SJCRH30 (cell line): ENCODE measurements around the gene TMEFF2. TPM values are rescaled to one million over a fixed set of nuclear protein-coding genes. Genes with fewer than 3 reads are reported as not detected.
A peak's percentile ranks its signal among the peaks of the same experiment; 100 is the strongest.

Experiments used
- DNase-seq, 2 experiments: peaks; one replicate each; pipeline ENCODE4 v3.0.0-alpha.2; 2015 to 2020
- H3K27ac ChIP-seq: fragments of 250-450 bp; sonication (Bioruptor Pico); 2 replicates; pipeline ENCODE4 v1.5.1; 2020; ENCODE audit warnings: mild to moderate bottlenecking, moderate library complexity
- H3K27me3 ChIP-seq: fragments of 250-450 bp; sonication (Bioruptor Pico); 2 replicates; pipeline ENCODE4 v1.5.1; 2020; ENCODE audit warnings: mild to moderate bottlenecking, moderate library complexity
- H3K36me3 ChIP-seq: fragments of 250-450 bp; sonication (Bioruptor Pico); 2 replicates; pipeline ENCODE4 v1.5.1; 2020; ENCODE audit warnings: mild to moderate bottlenecking, moderate library complexity
- H3K4me1 ChIP-seq: fragments of 250-450 bp; sonication (Bioruptor Pico); 2 replicates; pipeline ENCODE4 v1.5.1; 2020; ENCODE audit warnings: mild to moderate bottlenecking, moderate library complexity
- H3K4me3 ChIP-seq: fragments of 250-450 bp; sonication (Bioruptor Pico); 2 replicates; pipeline ENCODE4 v1.5.1; 2020; ENCODE audit warnings: mild to moderate bottlenecking, moderate library complexity
- H3K9me3 ChIP-seq: fragments of 250-450 bp; sonication (Bioruptor Pico); replicated peaks from 2 replicates; pipeline ENCODE4 v1.5.1; 2020; ENCODE audit warnings: mild to moderate bottlenecking, moderate library complexity
- total RNA-seq: library from RNA; depleted of rRNA; stranded (reverse); fragments of >200 nt; shearing (Covaris generic); gene quantifications from 2 replicates; pipeline ENCODE4 v1.2.3, GENCODE V29; 2014

TMEFF2 gene
- total RNA-seq, 1 experiment from 2014 or later = 7.0 TPM

DNA sequence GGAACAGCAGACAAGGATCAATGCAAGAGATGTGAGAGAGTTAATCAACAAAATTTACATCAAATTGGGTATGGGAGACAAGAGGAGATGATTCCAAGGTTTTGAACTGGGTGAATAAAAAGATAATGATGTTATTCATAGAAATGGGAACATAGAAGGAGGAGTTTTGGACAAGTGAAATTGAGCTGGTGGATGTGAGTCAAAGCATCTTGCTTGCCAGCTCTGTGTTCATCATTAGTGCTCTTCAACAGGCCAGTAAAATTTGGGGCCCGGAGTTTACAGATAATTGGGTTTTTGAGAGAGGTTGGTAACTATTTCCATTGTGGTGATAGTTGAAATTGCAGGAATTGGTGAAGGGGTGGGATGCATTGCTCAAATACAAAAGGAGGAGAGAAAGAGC, 277.9 kb downstream of the TMEFF2 start:
- DNase-seq = no peak
- H3K4me3 ChIP-seq = no peak overlapping the region
- H3K9me3 ChIP-seq = no peaks in the 10 kb centered on the region
- H3K27ac ChIP-seq = no peak overlapping the region
- no peaks in the 10 kb centered on the region for H3K4me1 ChIP-seq
- no peaks in the 10 kb centered on the region for H3K27me3 ChIP-seq
- H3K36me3 ChIP-seq = no peaks in the 10 kb centered on the region

DNA sequence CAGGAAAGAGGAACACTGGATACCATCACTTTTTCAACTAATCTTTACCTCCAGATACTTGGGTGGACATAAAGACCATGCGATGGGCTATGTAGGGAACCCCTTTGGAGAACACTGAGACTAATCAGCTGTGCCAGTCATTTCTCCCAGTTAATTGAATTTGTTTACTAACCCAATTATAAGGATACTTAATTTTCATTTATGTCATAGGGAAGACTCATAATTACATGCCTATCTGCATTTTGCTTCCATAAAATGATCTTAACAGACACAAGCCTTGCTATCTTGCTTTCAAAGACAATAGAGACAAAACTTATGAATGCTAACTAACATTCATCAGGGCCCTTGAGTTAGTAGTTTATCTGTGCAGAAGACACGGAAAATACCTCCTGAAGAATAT, 279.0 kb downstream of the TMEFF2 start:
- Histone ChIP-seq H3K27me3 (no peaks in the 10 kb centered on the region), H3K4me3 (no peak overlapping the region), H3K9me3 (no peaks in the 10 kb centered on the region), H3K4me1 (no peaks in the 10 kb centered on the region), H3K27ac (no peak overlapping the region), H3K36me3 (no peaks in the 10 kb centered on the region)
- DNase-seq = no peak

DNA sequence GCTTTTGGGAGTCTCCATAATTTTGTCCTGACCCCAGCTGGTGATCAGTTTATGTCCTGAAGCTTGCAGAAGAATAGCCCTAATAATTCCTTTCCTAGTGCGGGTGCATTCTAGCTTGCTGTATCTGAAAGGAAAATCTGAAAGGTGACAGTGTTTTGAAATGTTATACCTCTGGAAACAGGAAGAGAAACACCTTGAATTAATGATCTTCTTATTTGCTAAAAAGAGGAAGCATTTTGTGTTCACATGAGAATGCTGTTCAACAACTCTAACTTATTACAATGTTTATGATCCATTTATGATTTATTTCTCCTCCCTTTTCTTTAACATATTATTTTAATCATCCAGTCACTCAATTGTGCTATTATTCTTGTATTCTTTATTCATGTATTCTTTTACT, 280.9 kb downstream of the TMEFF2 start:
- no peaks in the 10 kb centered on the region for H3K4me1 ChIP-seq

DNA sequence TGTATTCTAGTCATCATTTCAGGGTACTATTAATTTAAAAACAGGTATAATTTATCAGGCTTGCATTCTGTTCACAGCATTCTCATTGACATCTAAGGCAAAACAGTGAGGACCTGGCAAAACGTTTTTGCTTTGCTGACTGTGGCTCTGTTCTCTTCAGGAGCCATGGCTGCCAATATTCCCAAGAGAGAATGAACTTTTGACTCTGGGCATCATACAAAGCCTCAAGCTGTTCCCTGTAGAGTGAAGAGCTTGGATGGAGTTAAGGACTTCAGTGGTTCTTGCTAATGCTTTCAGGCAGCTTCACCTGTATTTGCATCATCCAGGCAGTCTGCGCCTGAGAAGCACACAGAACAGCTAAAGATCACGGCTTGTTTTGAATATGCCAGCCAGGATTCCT, 282.0 kb downstream of the TMEFF2 start:
- no peaks in the 10 kb centered on the region for H3K36me3 ChIP-seq
- no peak for DNase-seq
- H3K4me1 ChIP-seq = peaks cover 2% of the 10 kb centered on the region
- H3K9me3 ChIP-seq = no peaks in the 10 kb centered on the region
- H3K27me3 ChIP-seq = no peaks in the 10 kb centered on the region
- no peak overlapping the region for H3K27ac ChIP-seq
- no peak overlapping the region for H3K4me3 ChIP-seq

More for the DNA sequence above, 280.9 kb downstream of the TMEFF2 start:
- H3K27me3 ChIP-seq = no peaks in the 10 kb centered on the region
- DNase-seq = no peak
- no peaks in the 10 kb centered on the region for H3K9me3 ChIP-seq
- H3K27ac ChIP-seq = no peak overlapping the region
- no peaks in the 10 kb centered on the region for H3K36me3 ChIP-seq
- no peak overlapping the region for H3K4me3 ChIP-seq

DNA sequence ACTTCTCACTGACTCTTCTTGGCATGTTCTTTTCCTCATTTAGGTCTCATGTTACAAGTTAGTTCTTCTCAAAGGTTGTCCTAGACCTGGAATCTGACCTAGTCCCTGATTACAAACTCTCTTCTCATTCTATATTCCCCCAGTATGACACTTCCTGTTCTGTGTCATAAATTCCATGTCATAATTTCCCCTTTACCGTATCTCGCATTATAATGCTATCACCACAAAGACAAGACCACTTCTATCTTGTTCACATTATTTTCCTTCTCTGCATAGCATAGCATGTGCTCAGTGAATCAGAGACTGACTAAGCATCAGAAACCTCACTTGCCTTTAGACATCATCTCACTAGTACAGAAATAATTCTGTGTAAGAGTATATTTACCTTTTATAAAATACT, 284.2 kb downstream of the TMEFF2 start:
- DNase-seq = peak in 1 of 2 experiments; percentile 28
- Histone ChIP-seq H3K9me3 (no peaks in the 10 kb centered on the region), H3K36me3 (no peaks in the 10 kb centered on the region), H3K4me3 (no peak overlapping the region), H3K4me1 (peaks cover 8% of the 10 kb centered on the region), H3K27ac (no peak overlapping the region), H3K27me3 (no peaks in the 10 kb centered on the region)

DNA sequence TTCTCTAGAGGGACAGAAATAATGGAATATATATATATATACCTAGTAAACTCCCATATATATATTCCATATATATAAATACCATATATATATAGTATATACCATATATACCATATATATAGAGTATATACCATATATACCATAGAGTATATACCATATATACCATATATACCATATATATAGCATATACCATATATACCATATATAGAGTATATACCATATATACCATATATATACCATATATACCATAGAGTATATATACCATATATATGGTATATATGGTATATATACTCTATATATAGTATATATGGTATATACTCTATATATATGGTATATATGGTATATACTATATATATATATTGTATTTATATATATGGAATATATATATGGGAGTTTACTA, 285.9 kb downstream of the TMEFF2 start:
- H3K27ac ChIP-seq = no peak overlapping the region
- H3K36me3 ChIP-seq = no peaks in the 10 kb centered on the region
- H3K4me3 ChIP-seq = no peak overlapping the region
- H3K4me1 ChIP-seq = peaks cover 8% of the 10 kb centered on the region
- H3K9me3 ChIP-seq = no peaks in the 10 kb centered on the region
- no peak for DNase-seq
- no peaks in the 10 kb centered on the region for H3K27me3 ChIP-seq

DNA sequence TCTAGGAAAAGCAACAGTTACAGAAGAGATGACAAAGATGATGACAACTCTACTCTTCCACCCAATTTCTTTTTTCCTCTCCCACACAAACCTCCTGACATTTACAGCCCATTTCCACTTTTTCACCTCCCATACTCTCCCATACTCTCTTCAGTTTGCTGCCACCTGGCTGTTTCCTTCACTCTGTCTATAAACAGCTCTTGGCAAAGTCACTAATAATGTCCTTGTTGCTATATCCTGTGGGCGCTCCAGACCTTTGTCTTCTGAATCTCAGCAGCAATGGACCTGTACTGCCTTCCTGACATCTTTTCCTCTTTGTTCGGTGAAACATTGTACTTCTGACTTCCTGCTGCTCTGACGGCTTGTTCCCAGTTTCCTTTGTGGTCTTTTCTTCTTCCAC, 287.2 kb downstream of the TMEFF2 start:
- Histone ChIP-seq H3K27me3 (no peaks in the 10 kb centered on the region), H3K9me3 (no peaks in the 10 kb centered on the region), H3K36me3 (no peaks in the 10 kb centered on the region), H3K4me1 (peaks cover 8% of the 10 kb centered on the region), H3K4me3 (no peak overlapping the region), H3K27ac (no peak overlapping the region)
- DNase-seq = peak; percentile 36 to 71

DNA sequence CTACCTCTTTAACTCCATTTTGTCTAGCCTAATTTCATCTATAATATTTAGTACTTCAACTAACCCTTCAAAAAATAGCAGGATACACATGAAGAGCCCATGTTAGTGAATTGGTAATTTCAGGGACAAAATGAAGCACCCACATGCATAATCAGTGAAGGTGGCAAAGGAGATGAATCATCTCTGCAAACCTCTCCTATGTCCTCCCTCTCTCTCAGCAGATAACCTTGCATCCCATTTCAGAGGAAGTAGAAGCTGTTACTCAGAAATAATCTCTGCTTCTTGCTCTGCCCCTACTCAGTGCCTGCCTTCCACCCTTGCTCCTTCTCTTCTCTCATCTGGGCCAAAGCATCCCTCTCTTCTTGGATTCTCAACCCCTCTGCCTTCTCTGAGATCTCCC, 287.6 kb downstream of the TMEFF2 start:
- DNase-seq = no peak
- Histone ChIP-seq H3K27ac (no peak overlapping the region), H3K27me3 (no peaks in the 10 kb centered on the region), H3K36me3 (no peaks in the 10 kb centered on the region), H3K9me3 (0 out of 2 replicates have a peak, but pooled peaks cover 3% of the 10 kb centered on the region), H3K4me1 (peaks cover 8% of the 10 kb centered on the region), H3K4me3 (no peak overlapping the region)

DNA sequence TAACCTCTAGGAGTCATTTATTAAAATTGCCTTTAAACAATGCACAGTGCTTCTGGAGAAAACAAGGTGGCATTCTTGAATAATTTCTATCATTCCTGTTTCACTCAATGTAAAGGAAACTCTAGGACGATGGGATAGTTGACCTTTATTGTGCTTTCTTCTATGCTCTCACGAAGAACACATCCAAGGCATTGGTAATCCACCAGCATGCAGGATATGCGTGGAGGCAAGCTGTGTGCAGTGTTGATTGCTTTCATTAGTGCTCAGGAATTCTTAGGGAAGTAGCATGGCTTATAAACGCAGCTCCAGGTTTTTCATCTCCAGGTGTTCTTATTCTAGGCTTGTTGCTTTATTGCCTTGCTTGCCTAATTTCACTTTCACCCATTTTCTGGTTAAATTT, 289.4 kb downstream of the TMEFF2 start:
- H3K27ac ChIP-seq = no peak overlapping the region
- H3K9me3 ChIP-seq = peaks cover 9% of the 10 kb centered on the region
- H3K27me3 ChIP-seq = no peaks in the 10 kb centered on the region
- H3K4me3 ChIP-seq = no peak overlapping the region
- H3K36me3 ChIP-seq = no peaks in the 10 kb centered on the region
- H3K4me1 ChIP-seq = peaks cover 8% of the 10 kb centered on the region
- DNase-seq = no peak

DNA sequence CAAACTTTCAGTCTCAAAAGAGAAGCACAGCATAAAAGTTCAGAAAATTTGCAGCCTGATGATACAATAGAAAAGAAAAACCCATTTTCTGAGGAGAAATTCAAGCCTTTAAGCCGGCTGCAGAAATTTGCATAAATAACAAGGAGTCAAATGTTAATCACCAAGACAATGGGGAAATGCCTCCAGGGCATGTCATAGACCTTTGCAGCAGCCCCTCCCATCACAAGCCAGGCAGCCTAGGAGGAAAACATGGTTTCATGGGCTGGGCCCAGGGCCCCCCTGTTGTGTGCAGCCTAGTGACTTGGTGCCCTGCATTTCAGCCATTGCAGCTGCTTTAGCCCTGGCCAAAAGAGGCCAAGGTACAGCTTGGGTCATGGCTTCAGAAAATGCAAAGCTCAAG, 293.7 kb downstream of the TMEFF2 start:
- no peaks in the 10 kb centered on the region for H3K36me3 ChIP-seq
- H3K4me3 ChIP-seq = no peak overlapping the region
- peaks cover 10% of the 10 kb centered on the region for H3K9me3 ChIP-seq
- H3K27me3 ChIP-seq = no peaks in the 10 kb centered on the region
- no peak for DNase-seq
- H3K27ac ChIP-seq = no peak overlapping the region
- H3K4me1 ChIP-seq = no peaks in the 10 kb centered on the region

DNA sequence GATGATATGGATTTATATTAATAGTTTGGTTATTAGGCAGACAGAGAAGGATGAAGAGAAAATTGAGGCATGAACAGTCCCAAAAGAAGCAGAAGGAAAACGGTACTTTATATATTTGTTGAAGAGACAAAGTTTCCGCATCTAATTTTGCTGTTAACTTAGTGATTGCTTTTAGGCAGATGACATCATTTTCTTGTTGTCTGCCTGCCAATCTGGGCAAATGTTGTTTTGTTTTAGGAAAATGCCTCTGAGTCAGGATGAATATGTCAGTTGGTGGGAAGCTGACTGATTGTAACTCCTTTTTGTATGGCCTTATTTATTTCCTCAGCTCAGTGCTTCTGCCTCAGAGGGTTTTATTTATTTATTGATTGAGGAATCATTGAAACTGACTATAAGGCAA, 295.3 kb downstream of the TMEFF2 start:
- DNase-seq = no peak
- peaks cover 10% of the 10 kb centered on the region for H3K9me3 ChIP-seq
- H3K4me1 ChIP-seq = no peaks in the 10 kb centered on the region
- no peak overlapping the region for H3K4me3 ChIP-seq
- no peaks in the 10 kb centered on the region for H3K27me3 ChIP-seq
- no peaks in the 10 kb centered on the region for H3K36me3 ChIP-seq
- no peak overlapping the region for H3K27ac ChIP-seq
